Measurements from ENCODE around the gene SEPTIN5. TPM values are rescaled to one million over a fixed set of nuclear protein-coding genes. Genes with fewer than 3 reads are reported as not detected.

SEPTIN5 gene
- total RNA-seq, 1 experiment from 2014 or later = 2.0 TPM

GRCh38 chr22:19772422-19772672, 58.0 kb downstream of the SEPTIN5 start:
- no peaks in the 10 kb centered on the region for H4K20me1 ChIP-seq (ENCODE audit: insufficient read depth)
- CTCF ChIA-PET = no interaction called here
- BruUV-seq (replicated peaks) = no TSS peak
- H3K4me3 ChIP-seq = no peak overlapping the region
- H3K27me3 ChIP-seq (ENCODE audit: insufficient read depth, low read depth) = peaks cover 5% of the 10 kb centered on the region; the same call in 1 of the 2 replicates
- no peaks in the 10 kb centered on the region for H3F3A ChIP-seq (ENCODE audit: insufficient read depth, low read depth)
- intact Hi-C loops (cut with micrococcal nuclease; ENCODE audit: unreplicated experiment) = no loop called here
- TF ChIP-seq CTCF (conservative IDR thresholded peaks at IDR 0.05) (no peak), EZH2 (IDR thresholded peaks at IDR 0.05; ENCODE audit: low read depth) (no peak)
- POLR2A ChIA-PET (ENCODE audit: unreplicated experiment) = no interaction called here
- no peaks in the 10 kb centered on the region for H3K36me3 ChIP-seq (ENCODE audit: low read depth)
- H3K79me2 ChIP-seq (ENCODE audit: low read depth) = no peaks in the 10 kb centered on the region
- no peak overlapping the region for H3K27ac ChIP-seq
- no peaks in the 10 kb centered on the region for H3K9me2 ChIP-seq (ENCODE audit: insufficient read depth)
- H3K9me3 ChIP-seq (ENCODE audit: insufficient read depth, low read depth) = no peaks in the 10 kb centered on the region
- no peak overlapping the region for H2AFZ ChIP-seq
- no peak overlapping the region for H3K4me2 ChIP-seq
- no peak for DNase-seq
- H3K4me1 ChIP-seq (replicated peaks; ENCODE audit: insufficient read depth) = peaks cover 5% of the 10 kb centered on the region; the same call in 1 of the 2 replicates

Other genes starting within 250 kb of the SEPTIN5 start
- 41.6 and 66.9 TPM in 2 replicates for gene UFD1, start 235.3 kb upstream of the SEPTIN5 start, total RNA-seq (2021)
- 27.5 and 29.1 TPM in 2 replicates for gene CDC45, start 234.6 kb upstream of the SEPTIN5 start, total RNA-seq (2021)
- not detected in 2 replicates for gene CLDN5, start 190.1 kb upstream of the SEPTIN5 start, total RNA-seq (2021)
- gene GP1BB, start 9.0 kb downstream of the SEPTIN5 start, total RNA-seq (2021) = 0.35 and 2.0 TPM in 2 replicates
- gene TBX1, start 46.3 kb downstream of the SEPTIN5 start, total RNA-seq (2021) = 0.74 and 2.4 TPM in 2 replicates
- 10.3 and 13.9 TPM in 2 replicates for gene GNB1L, start 140.4 kb downstream of the SEPTIN5 start, total RNA-seq (2021)
- 20.9 and 23.5 TPM in 2 replicates for gene RTL10, start 140.4 kb downstream of the SEPTIN5 start, total RNA-seq (2021)
- 99.9 and 107 TPM in 2 replicates for gene COMT, start 227.3 kb downstream of the SEPTIN5 start, total RNA-seq (2021)
- gene TXNRD2, start 227.3 kb downstream of the SEPTIN5 start, total RNA-seq (2021) = 21.7 and 22.4 TPM in 2 replicates

All from PC-9 (cell line).